Transverse colon (tissue), 4 donors: ENCODE data around the gene NR2F6. TPM values are rescaled to one million over a fixed set of nuclear protein-coding genes. Genes with fewer than 3 reads are reported as not detected.
A peak's percentile ranks its signal among the peaks of the same experiment; 100 is the strongest.

ENCODE experiments used
- DNase-seq: peaks from one replicate; pipeline ENCODE4 v3.0.0-alpha.2; 2019
- H3K27ac ChIP-seq, 4 donors: fragments of 200-600 bp; sonication (generic); 2 replicates each; pipeline ENCODE4 v1.5.1; 2016 to 2018; ENCODE audit warnings: inconsistent platforms in 4 of 4
- H3K27me3 ChIP-seq: fragments of 200-600 bp; sonication (generic); 2 replicates; pipeline ENCODE4 v1.5.1; 2017; ENCODE audit warnings: inconsistent platforms
- H3K36me3 ChIP-seq, 4 donors: fragments of 200-600 bp; sonication (generic); 2 replicates each; pipeline ENCODE4 v1.5.1; 2017 to 2019; ENCODE audit warnings: inconsistent platforms in 4 of 4
- H3K4me1 ChIP-seq, 4 donors: fragments of 200-600 bp; sonication (generic); 2 replicates each; pipeline ENCODE4 v1.5.1; 2017 to 2020; ENCODE audit warnings: inconsistent platforms in 4 of 4
- H3K4me3 ChIP-seq, 4 donors: fragments of 200-600 bp; sonication (generic); 1 replicate in 1 of 4; 2 replicates in 3 of 4; pipeline versions ENCODE4 v1.5.1 to v1.6.1; 2017 to 2019; ENCODE audit warnings: inconsistent platforms in 4 of 4
- H3K9me3 ChIP-seq, 2 donors: fragments of 200-600 bp; sonication (generic); 2 replicates each; pipeline ENCODE4 v1.5.1; 2017 to 2019; ENCODE audit warnings: inconsistent platforms in 2 of 2
- EP300 ChIP-seq: sonication (generic); formaldehyde crosslinking; IDR thresholded peaks from one replicate; pipeline ENCODE4 v1.6.1; 2017; ENCODE audit warnings: antibody characterized with exemption, low read depth
- POLR2A ChIP-seq: fragments of 450-650 bp; IDR thresholded peaks from one replicate; pipeline ENCODE4 v1.6.1; 2016; ENCODE audit warnings: antibody characterized with exemption, mild to moderate bottlenecking, moderate library complexity
- POLR2AphosphoS5 ChIP-seq, 3 donors: sonication (generic); formaldehyde crosslinking; IDR thresholded peaks; one replicate each; pipeline ENCODE4 v1.6.1; 2016; ENCODE audit warnings: antibody characterized with exemption in 3 of 3
- WGBS, 2 donors: methylation state at CpG; one replicate each; pipeline ENCODE4 v1.1.5; 2018; ENCODE audit warnings: low coverage in 1 of 2; 5-methylcytosine and 5-hydroxymethylcytosine counted together
- in situ Hi-C, 4 donors: fragments of 200-750 bp; cut with MboI; loops; one replicate each; pipeline versions ENCODE4 v1.15.0 to v1.15.1; 2017; ENCODE audit warnings: low sequenced_read_pairs in 3 of 4, low pct_ligation_motif_present in 1 of 4, low pct_unique_long_range_greater_than_20kb in 1 of 4
- intact Hi-C: fragments of 100-400 bp; cut with DNase I; formaldehyde crosslinking; loops from one replicate; pipeline ENCODE4 v1.15.1; 2023; ENCODE audit warnings: low total_unique reads
- total RNA-seq, 4 donors: library from RNA; depleted of rRNA; stranded (reverse); fragments of >200 nt; gene quantifications; one replicate each; pipeline ENCODE4 v1.1.0, GENCODE V29; 2016
- TF ChIP-seq, protein P1 (sequence below), 5 experiments: fragments of 200-600 bp in 3 of 5; fragments of 450-650 bp in 2 of 5; sonication (generic) in 3 of 5; IDR thresholded peaks; 1 replicate in 2 of 5; 2 replicates in 3 of 5; pipeline ENCODE4 v1.5.1; 2016 to 2017; ENCODE audit warnings: antibody characterized with exemption in 5 of 5, inconsistent platforms in 3 of 5, mild to moderate bottlenecking in 2 of 5, moderate library complexity in 1 of 5

The NR2F6 gene
- total RNA-seq, 4 donors from 2014 or later, result 156 to 362 (median 206) TPM

DNA sequence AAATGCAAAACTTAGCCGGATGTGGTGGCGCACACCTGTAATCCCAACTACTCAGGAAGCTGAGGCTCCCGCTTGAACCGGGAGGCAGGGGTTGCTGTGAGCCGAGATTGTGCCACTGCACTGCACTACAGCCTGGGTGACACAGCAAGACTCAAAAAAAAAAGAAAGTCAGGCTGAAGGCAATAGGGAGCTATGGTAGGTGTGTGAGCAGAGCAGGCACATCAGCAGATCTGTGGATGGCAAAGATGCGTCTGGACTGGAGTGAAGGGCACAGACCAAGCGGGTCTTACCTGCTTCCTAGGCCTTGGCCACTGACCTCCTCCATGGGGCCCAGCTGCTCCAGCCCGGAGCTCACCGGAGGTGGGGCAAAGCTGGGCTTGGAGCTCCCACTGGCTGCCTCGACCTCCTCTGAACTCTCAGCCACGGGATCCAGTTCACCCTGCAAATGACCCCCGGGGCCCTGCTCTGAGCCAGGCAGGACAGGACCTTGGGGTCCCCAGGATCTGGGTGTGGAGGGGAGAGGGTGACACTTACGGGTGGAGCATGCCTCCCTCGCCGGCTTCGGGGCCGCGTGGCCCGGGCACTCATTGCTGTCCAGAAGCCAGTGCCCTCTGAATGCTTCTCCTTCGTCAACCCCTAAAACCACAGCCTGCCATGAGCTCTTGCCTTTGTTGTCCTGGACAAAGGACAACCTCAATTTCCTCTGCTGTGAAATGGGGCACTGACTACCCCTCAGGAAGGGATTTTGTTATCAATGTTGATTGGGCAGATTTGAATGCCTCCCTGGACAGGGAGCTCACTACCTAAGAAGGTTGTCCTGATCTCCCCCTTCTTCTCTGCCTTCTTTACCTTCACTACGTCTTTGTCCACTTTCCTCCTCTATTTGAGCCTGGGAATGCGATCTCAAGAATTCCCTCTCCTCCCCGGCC lies 18.3 kb upstream of the NR2F6 start:
- in situ Hi-C loops, result no loop called here

DNA sequence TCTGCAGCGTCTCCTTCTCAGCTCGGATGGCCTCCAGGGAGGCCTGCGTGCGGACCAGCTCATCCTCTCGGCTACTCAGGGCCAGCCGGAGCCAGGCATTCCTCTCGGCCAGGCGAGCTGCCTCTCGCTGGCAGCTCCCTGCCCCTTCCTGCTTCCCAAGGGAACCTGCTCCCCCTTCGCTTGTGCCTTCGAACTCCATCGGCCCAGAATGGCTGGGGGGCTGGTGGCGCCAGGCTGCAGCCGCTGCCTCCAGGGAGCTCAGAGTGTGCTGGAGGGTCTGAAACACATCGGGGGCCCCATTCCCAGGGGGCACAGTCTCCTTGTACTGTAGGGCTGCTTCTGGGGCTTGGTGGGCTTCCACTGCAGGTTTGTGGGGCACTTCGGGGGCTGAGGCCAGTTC lies 16.8 kb upstream of the NR2F6 start:
- 84% methylated on average over 16 of the region's 16 CpGs; no CpG with 5 or more reads in 1 of the 2 donors for WGBS, 2 donors
- peaks cover 0 to 6% (median under 1%) of the 10 kb centered on the region in 4 donors for H3K4me1 ChIP-seq
- H3K27ac ChIP-seq, result no peak overlapping the region
- no peak overlapping the region for H3K4me3 ChIP-seq
- in situ Hi-C loops (no loop called here), intact Hi-C loops (no loop called here)
- H3K36me3 ChIP-seq, result no peaks in the 10 kb centered on the region
- TF ChIP-seq POLR2A, result no peak
- TF ChIP-seq, protein P1, sequence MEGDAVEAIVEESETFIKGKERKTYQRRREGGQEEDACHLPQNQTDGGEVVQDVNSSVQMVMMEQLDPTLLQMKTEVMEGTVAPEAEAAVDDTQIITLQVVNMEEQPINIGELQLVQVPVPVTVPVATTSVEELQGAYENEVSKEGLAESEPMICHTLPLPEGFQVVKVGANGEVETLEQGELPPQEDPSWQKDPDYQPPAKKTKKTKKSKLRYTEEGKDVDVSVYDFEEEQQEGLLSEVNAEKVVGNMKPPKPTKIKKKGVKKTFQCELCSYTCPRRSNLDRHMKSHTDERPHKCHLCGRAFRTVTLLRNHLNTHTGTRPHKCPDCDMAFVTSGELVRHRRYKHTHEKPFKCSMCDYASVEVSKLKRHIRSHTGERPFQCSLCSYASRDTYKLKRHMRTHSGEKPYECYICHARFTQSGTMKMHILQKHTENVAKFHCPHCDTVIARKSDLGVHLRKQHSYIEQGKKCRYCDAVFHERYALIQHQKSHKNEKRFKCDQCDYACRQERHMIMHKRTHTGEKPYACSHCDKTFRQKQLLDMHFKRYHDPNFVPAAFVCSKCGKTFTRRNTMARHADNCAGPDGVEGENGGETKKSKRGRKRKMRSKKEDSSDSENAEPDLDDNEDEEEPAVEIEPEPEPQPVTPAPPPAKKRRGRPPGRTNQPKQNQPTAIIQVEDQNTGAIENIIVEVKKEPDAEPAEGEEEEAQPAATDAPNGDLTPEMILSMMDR (IDR thresholded peaks at IDR 0.05), result no peak
- TF ChIP-seq EP300, result no peak
- no peak for TF ChIP-seq POLR2AphosphoS5 (IDR thresholded peaks at IDR 0.05)
- H3K27me3 ChIP-seq, result no peaks in the 10 kb centered on the region
- no peak for DNase-seq
- no peaks in the 10 kb centered on the region for H3K9me3 ChIP-seq

More for the DNA sequence above, 18.3 kb upstream of the NR2F6 start:
- WGBS, 2 donors, result 70 to 82% methylated on average over 10 to 23 of the region's 23 CpGs
- intact Hi-C loops, result no loop called here
- Histone ChIP-seq H3K36me3 (peaks cover 0 to 3% (median 0%) of the 10 kb centered on the region in 4 donors), H3K4me1 (peaks cover 8 to 18% (median 12%) of the 10 kb centered on the region in 4 donors), H3K9me3 (no peaks in the 10 kb centered on the region), H3K4me3 (no peak overlapping the region), H3K27me3 (no peaks in the 10 kb centered on the region), H3K27ac (peak overlapping the region in 3 of 4 donors; percentile 14 to 41 (median 28))
- TF ChIP-seq, protein P1 (IDR thresholded peaks at IDR 0.05), result no peak
- TF ChIP-seq POLR2AphosphoS5 (IDR thresholded peaks at IDR 0.05), result no peak
- TF ChIP-seq EP300, result no peak
- TF ChIP-seq POLR2A, result no peak
- no peak for DNase-seq

DNA sequence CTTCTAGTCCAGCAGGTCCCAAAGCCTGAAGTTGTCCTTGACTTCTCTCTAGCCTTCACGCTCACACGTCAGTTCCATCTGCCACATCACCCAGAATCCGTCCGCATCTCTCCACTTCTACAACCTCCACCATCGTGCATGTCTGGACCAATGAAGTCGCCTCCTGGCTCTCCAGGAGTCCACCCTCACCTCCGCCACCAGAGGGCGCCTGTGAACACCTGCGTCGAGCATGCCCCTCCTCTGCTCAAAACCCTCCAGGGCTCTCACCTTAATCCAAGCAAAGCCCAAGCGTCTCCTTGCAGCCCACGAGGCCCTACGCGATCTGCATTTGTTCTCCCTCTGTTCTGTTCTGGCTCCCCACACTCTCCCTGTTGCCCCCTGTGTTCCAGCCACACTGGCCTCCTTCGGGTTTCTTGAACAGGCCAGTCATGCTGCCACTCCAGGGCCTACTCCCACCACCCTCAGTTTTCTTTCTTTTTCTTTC lies 15.2 kb upstream of the NR2F6 start:
- DNase-seq, result peak; percentile 91
- 11 to 20% methylated on average over 4 to 15 of the region's 15 CpGs for WGBS, 2 donors
- in situ Hi-C loops (no loop called here), intact Hi-C loops (no loop called here)
- Histone ChIP-seq H3K27ac (no peak overlapping the region), H3K36me3 (no peaks in the 10 kb centered on the region), H3K4me1 (no peaks in the 10 kb centered on the region), H3K4me3 (no peak overlapping the region), H3K9me3 (no peaks in the 10 kb centered on the region), H3K27me3 (no peaks in the 10 kb centered on the region)
- TF ChIP-seq, protein P1 (IDR thresholded peaks at IDR 0.05), result peak; percentile 89 to 94 (median 92)
- no peak for TF ChIP-seq POLR2A

DNA sequence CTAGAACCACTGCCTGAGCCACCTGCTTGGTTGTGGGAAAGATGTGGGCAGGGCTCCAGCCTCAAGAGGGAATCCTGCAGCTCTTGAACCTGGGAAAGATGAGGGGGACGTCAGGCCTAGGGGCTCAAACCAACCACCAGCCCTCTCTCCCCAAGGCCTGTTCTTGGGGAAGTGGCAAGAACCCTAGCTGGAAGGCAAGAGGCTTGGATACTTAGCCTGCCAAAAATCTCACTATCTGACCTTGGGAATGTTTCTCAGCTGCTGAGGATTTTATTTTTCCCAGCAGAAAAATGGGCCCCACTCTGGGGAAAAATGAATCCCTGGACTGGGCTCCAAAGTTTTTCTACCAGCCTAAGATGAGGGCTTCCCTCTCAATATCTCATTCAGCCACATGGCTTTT lies 14.2 kb upstream of the NR2F6 start:
- H3K36me3 ChIP-seq, result no peaks in the 10 kb centered on the region
- no peaks in the 10 kb centered on the region for H3K27me3 ChIP-seq
- H3K4me1 ChIP-seq, result no peaks in the 10 kb centered on the region
- no peaks in the 10 kb centered on the region for H3K9me3 ChIP-seq
- WGBS, 2 donors, result 75% methylated on average over 1 of the region's 1 CpG; no CpG with 5 or more reads in 1 of the 2 donors
- DNase-seq, result no peak
- in situ Hi-C loops, result no loop called here
- no peak overlapping the region for H3K4me3 ChIP-seq
- intact Hi-C loops, result no loop called here
- no peak overlapping the region for H3K27ac ChIP-seq
- TF ChIP-seq POLR2A (no peak), EP300 (no peak), POLR2AphosphoS5 (IDR thresholded peaks at IDR 0.05) (no peak)
- TF ChIP-seq, protein P1 (IDR thresholded peaks at IDR 0.05), result no peak
